ENCODE data around the gene FLYWCH1. TPM values are rescaled to one million over a fixed set of nuclear protein-coding genes. Genes with fewer than 3 reads are reported as not detected.

FLYWCH1 gene
- total RNA-seq, 1 experiment from 2014 or later: 12.5 TPM

- Histone ChIP-seq H3K27me3 (ENCODE audit: insufficient read depth, low read length) (no peaks in the 10 kb centered on the region), H3K27ac (ENCODE audit: insufficient read length, low read depth, low read length) (no peak overlapping the region), H4K8ac (replicated peaks; ENCODE audit: insufficient read length, low read depth, low read length) (no peak overlapping the region), H2BK15ac (ENCODE audit: low read depth, low read length) (no peak overlapping the region), H2BK5ac (ENCODE audit: insufficient read length, low read length) (no peak overlapping the region), H2AFZ (ENCODE audit: low read length) (no peak overlapping the region), H3K56ac (ENCODE audit: insufficient read length, low read depth, low read length) (no peak overlapping the region), H2BK20ac (ENCODE audit: low read depth, low read length, poor library complexity, severe bottlenecking) (no peak overlapping the region), H4K20me1 (ENCODE audit: control insufficient read depth, insufficient read depth, insufficient read length) (peaks cover 3% of the 10 kb centered on the region), H3K79me1 (ENCODE audit: insufficient read depth, low read depth, low read length, poor library complexity, severe bottlenecking) (no peaks in the 10 kb centered on the region), H3K9me3 (ENCODE audit: control insufficient read depth, low read depth, low read length) (no peaks in the 10 kb centered on the region), H3K4ac (ENCODE audit: low read depth, low read length) (no peak overlapping the region), H2BK12ac (ENCODE audit: insufficient read length, low read depth, low read length) (no peak overlapping the region), H3K4me1 (ENCODE audit: insufficient read depth, low read length) (no peaks in the 10 kb centered on the region; the same call in 1 of the 2 replicates), H3K79me2 (ENCODE audit: insufficient read depth, low read length) (no peaks in the 10 kb centered on the region), H3T11ph (ENCODE audit: low read length) (no peak overlapping the region), H3K9ac (ENCODE audit: extremely low read depth, insufficient read length, low read length) (no peak overlapping the region), H4K91ac (ENCODE audit: insufficient read length, low read depth, low read length) (no peak overlapping the region), H4K5ac (ENCODE audit: insufficient read length, low read depth, low read length) (no peak overlapping the region), H2AK5ac (ENCODE audit: insufficient read length, low read length) (no peak overlapping the region), H3K4me2 (ENCODE audit: insufficient read depth, insufficient read length, low read length) (no peak overlapping the region), H2BK120ac (ENCODE audit: low read depth, low read length, poor library complexity, severe bottlenecking) (no peak overlapping the region), H3K18ac (ENCODE audit: insufficient read length, low read depth, low read length) (no peak overlapping the region), H3K23ac (ENCODE audit: insufficient read length, low read depth, low read length) (no peak overlapping the region), H3K23me2 (ENCODE audit: insufficient read length, low read depth, low read length, poor library complexity, severe bottlenecking) (peaks cover 19% of the 10 kb centered on the region), H3K14ac (ENCODE audit: insufficient read depth, low read length) (no peak overlapping the region)
- no peak for DNase-seq
- TF ChIP-seq CTCF (conservative IDR thresholded peaks at IDR 0.05): no peak
- H3K4me3 Mint-ChIP-seq: no peak overlapping the region
- peaks cover 25% of the 10 kb centered on the region for H3K27me3 Mint-ChIP-seq (ENCODE audit: low read depth)
- H3K4me1 Mint-ChIP-seq: peaks cover 17 to 23% of the 10 kb centered on the region in 2 experiments
- WGBS (ENCODE audit: extremely low coverage, insufficient read length, low lambda C conversion rate): no CpG with 5 or more reads among the region's 46 CpGs
- no peak overlapping the region for H3K27ac Mint-ChIP-seq
- H3K36me3 Mint-ChIP-seq (ENCODE audit: insufficient read depth in 1 of 3, low read depth in 3 of 3): peaks cover 0 to 7% (median 6%) of the 10 kb centered on the region in 3 experiments; a peak in 4 of 7 replicates
- no peaks in the 10 kb centered on the region; a peak in 1 of 5 replicates for H3K9me3 Mint-ChIP-seq
Observed at GRCh38 chr16:2966808-2967191, 55.1 kb downstream of the FLYWCH1 start.

All from H9 (cell line).